Pulmonary artery endothelial cell (primary cell): Measurements from ENCODE around the gene IGF2. TPM values are rescaled to one million over a fixed set of nuclear protein-coding genes. Genes with fewer than 3 reads are reported as not detected.
"Not testable (repeated sequence)": the region's sequence is repeated elsewhere in the genome, so short reads cannot be mapped to it uniquely, and the experiment has no call there.

Experiments used
- DNase-seq: peaks from one replicate; pipeline ENCODE4 v3.0.0-alpha.2; 2011; ENCODE audit warnings: low read depth, low spot score
- total RNA-seq: library from RNA; depleted of rRNA; stranded (reverse); fragments of >200 nt; gene quantifications from 2 replicates; pipeline ENCODE4 v1.2.3, GENCODE V29; 2014

The IGF2 gene
- total RNA-seq, 1 donor from 2014 or later, result 3.0 TPM

- not testable (repeated sequence) for DNase-seq
Measured at GRCh38 chr11:2124736-2125484, 14.3 kb downstream of the IGF2 start.

DNA sequence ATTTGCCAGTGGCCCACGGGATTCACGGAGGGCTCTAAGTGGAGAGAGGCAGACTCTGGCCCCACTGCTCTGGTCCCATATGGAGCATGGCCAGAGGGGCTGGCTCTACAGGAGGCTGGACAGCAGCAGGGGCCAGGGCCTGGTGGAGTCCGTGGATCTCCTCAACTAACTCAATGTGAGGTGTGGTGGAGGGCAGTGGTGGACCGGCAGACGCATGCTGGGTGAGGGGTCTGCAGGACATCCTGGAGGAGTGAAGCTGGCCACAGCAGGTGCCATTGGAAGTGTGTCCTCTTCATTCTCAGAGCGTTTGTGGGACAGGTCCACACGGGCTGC, 15.6 kb downstream of the IGF2 start:
- DNase-seq, result no peak

DNA sequence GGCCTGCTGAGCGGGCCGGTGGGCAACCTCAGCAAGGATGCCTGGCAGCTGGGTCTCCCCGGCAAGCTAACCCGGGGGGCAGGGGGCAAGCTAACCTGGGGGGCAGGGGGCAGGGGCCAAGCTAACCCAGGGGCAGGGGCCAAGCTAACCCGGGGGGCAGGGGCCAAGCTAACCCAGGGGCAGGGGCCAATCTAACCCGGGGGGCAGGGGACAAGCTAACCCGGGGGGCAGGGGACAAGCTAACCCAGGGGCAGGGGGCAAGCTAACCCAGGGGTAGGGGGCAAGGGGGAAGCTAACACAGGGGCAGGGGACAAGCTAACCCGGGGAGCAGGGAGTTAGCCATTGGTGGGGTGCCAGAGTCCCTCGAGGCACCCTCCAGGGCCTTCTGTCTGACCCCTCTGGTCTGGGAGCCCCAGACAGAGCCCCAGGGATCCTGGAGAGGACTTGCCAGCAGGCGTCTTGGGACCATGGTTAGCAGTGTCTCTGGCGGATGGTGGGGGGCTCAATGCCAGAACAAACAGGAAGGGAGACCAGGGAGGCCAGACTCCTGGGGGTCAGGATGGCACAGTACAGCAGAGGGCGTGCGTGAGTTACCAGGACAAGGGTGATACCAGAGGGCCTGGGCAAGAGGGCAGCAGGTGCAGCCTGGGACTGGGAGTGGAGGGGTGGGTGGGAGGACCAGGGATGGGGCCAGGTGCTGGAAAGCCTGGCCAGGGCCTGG, 16.1 kb downstream of the IGF2 start:
- no peak for DNase-seq

DNA sequence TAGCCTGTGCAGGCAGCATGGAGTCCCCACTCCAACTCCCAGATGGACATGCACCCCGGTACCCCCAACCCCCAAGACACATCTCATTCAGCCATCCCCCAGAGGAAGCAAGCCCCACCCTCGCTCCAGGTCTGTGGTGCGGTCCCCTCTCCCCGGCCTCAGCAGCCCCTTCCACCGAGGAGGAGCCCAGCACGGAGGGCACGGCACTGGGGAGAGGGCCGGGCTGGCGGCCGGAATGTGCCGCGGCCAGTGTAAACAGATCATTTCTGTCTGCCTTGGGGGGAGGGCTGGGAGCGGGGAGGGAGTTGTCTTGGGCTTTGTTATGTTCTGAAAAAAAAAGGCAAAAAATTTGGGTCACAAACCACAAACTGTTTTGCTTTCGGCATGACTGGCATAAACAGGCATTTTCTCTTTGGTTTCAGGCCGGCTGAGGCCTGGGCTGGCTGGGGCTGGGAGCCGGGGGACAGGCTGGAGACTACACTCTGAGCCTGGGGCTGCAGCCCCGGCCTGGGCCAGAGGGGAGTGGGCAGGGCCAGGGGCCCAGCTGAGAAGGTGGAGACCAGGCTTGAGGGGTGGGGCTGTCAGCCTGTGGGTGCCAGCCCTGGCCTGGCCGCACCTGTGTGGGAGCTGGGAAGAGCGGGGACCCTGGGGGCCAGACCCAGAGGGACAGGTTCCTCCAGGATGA, 16.8 kb downstream of the IGF2 start:
- DNase-seq, result no peak

- DNase-seq, result no peak
Measured at GRCh38 chr11:2121227-2122130, 17.7 kb downstream of the IGF2 start.

DNA sequence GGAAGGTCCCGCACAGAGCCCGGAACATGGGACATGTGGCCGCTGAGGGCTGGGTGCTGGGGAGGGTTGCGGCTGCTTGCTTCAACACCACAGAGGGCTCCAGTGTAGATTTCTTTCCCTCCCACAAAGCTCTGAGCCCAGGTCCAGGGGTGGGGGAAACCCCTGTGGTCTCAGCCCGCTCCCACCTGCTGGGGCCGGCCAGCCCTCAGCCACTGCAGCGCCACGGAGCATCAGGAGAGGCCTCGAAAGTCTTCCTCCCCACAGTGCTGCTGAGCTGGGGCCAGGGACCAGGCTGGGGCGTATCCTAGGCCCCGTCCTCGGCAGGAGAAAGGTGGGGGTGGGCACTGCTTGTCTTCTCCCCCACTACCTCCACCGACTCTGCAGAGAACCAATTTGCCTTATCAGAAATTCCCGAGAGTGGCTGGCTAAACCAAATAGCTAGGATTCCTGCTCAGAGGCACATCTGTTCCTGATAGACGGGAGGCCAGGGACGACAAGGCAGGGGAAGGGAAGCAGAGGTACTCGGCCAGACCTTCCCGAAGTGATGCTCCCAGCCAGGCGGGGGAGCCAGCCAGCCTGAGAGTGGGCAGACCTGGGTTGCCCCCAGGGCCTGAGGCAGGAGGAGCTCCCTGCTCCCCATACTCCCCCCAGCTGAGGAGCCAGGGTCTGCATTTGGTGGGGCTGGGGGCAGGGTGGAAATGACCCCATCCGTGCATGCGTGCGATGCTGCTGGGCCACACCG, 18.7 kb downstream of the IGF2 start:
- no peak for DNase-seq

DNA sequence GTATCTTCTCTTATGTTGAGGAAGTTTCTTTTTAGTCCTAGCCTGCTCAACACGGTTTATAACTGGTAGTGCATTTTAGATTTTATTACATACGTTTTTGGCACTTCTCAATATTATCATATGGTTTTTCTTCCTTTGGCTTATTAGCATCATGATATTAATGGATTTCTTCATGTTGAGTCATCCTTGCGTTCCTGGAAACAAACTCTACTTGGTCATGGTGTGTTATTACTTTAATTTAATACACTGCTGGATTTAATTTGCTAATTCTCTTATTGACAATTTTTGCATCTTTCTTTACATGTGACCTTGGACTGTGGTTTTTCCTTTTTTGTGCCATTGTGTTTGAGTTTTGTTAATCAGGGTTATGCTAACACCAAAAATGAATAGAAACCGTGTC, 20.5 kb downstream of the IGF2 start:
- no peak for DNase-seq

DNA sequence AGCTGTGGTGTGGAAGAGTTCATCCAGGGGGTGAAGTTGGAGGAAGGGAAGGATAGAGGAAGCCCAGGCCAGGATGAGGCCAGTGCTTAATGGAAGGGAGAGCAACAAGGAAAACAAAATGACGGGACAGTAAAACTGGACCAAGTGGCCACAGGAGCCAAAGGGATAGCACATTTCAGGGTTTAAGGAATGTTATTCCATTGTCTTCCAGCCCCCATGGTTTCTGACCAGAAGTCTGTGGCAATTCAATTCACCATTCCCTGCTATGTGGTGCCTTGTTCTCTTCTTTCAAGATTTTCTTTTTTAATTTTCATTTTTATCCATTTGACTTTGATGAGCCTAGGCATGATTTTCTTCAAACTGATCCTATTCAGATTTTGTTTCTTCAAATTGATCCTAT, 22.5 kb downstream of the IGF2 start:
- no peak for DNase-seq

DNA sequence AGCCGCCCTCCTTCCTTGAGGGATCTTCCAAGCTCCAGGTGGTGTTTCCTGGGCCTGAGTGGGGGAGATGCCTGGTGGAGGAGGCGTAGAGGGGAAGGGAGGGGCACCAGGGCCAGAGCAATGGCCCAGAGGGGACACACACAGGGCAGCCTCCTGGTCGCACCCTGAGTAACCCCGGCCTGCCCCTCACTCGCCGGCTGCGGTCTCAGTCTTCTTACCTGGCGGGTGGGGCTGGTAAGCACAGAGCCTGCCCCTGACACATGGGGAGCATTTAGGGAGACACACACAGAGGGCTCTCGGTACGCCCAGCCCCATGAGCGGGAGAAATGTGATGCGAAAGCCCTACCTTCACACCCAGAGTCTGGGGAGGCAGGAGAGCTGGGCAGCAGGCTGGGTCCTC, 23.9 kb downstream of the IGF2 start:
- no peak for DNase-seq

DNA sequence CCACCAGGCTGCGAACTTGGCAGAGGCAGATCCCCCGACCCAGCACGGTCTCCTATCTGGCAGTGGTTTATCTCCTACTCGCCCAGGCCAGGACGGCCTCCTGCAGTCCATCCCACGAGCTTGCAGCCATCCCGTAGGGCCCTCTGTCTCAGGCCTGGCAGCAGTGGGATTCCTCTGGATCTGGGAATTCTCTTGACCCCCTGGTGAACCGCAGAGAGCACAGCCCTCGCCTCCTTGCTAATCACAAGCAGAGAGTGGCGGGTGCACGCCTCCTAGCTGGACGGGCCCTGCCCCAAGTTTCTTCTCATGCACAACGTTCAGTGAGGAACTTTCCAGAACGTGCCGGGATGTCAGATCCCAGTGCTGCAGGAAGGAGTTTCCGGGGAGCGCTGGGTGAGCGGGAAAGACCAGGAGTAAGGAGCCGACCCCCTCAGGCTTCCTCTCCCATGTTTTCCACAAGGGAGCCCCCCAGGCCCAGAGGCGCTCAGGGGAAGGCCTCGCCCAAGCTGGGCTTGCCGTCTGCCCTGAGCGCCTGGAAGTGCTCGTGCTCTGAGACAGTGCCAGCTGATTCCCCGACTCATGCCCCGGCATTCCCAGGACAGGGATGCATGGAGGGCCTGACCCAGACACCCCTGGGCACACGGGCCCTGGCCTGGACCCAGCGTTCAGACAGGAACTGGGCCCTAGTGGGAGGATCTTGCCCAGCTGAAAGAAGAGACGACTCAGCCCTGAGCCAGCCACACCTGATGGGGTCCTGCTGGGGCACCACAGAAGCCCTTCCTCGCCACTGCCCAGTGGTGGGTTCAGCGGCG, 24.6 kb downstream of the IGF2 start:
- no peak for DNase-seq

DNA sequence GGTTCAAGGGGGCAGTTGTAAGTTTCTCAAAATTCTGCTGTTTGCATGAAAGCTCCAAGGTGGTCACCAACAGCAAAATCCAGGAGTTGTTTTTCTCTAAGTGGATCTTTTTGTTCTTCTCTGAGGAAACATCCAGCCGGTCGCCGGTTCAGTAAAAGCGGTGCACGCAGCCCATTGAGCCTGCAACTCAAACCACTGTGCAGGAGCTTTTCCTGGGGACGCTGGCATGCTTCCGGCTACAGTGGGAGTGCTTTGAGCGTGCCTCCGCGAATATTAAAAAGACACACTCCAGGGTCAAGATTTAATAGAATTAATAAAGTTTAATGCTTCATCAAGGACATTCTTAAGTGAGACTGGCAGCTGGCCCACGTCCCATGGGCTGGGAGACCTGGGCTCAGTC, 25.4 kb downstream of the IGF2 start:
- no peak for DNase-seq

DNA sequence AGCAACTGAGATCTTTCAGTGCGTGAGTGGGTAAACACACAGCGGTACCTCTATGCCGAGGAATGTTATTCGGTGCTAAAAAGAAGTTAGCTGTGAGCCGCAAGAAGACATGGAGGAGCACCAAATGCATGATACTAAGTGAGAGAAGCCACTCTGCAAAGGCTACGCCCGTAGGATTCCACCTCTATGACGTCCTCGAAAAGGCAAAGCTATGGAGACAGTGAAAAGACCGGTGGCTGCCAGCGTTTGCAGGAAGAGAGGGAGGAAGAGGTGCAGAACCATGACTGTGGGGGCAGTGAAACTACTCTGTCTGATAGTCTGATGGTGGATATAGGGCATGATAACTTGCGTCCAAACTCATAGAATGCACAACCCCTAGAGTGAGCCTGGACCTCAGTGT, 28.7 kb downstream of the IGF2 start:
- no peak for DNase-seq

DNA sequence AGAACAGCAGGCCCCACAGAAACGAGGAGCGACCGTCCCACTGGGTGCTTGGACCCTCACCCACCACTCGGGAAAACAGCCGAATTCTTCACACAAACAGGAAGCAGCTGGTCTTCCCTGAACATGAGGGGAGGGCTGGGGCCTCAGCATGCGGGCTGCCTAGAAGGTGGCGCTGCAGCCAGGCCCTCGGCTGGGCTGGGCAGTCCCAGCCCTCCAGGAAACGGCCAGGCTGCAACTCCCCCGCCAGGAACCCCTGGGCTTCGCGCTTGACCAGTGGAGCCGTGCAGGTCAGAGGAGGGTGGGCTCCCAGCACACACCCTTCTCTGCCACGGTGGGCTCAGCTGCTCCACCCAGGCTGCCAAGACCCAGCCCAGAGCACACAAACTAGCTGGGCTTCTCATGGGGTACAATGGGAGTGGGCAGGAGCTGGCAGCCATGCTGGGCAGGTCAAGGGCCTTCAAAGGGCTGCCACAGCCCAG, 29.6 kb downstream of the IGF2 start:
- peak; percentile 51 for DNase-seq

GRCh38 chr11:2108675-2109491, 30.3 kb downstream of the IGF2 start:
- no peak for DNase-seq

- no peak for DNase-seq
Measured at GRCh38 chr11:2107941-2108630, 31.1 kb downstream of the IGF2 start.

- DNase-seq, result no peak
Measured at GRCh38 chr11:2107521-2107920, 31.7 kb downstream of the IGF2 start.

GRCh38 chr11:2106583-2107209, 32.5 kb downstream of the IGF2 start:
- DNase-seq, result no peak

DNA sequence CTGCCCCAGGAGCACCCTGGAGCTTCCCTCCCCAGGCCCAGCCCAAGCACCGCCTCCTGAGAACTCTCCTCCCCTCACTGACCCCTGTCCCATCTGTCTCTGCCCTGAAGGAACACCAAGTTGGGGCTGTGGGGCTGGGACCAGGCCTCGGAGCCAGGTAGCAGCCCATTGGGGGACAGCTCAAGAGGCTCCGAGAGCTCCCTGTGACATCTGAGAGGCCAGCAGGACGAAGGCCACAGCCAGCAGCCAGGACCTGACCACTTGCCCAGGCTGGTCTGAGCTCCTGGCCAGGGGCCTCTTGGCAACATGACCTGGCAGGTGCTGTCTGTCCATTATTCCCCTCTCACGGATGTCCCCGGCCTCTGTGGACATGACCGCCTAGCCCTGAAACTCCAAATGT, 33.7 kb downstream of the IGF2 start:
- DNase-seq, result no peak
